ENCODE data around the gene IL12RB1. TPM values are rescaled to one million over a fixed set of nuclear protein-coding genes. Genes with fewer than 3 reads are reported as not detected.
A peak's percentile ranks its signal among the peaks of the same experiment; 100 is the strongest.

The IL12RB1 gene
- total and polyA plus RNA-seq, 7 experiments from 2014 or later: 17.6 to 110 (median 24.1) TPM

- ATAC-seq: peak; percentile 87
- Mint-ChIP-seq H3K4me3 (no peak overlapping the region), H3K4me1 (peaks cover 0 to 13% (median 0%) of the 10 kb centered on the region in 7 donors), H3K27me3 (no peaks in the 10 kb centered on the region), H3K36me3 (peaks cover 5 to 36% (median 14%) of the 10 kb centered on the region in 5 donors), H3K27ac (peak overlapping the region in 2 of 9 donors; percentile 14 to 79), H3K9me3 (no peaks in the 10 kb centered on the region)
- DNase-seq: no peak
- Histone ChIP-seq H3K27ac (ENCODE audit: low read depth, low read length) (no peak overlapping the region), H3K27me3 (ENCODE audit: control insufficient read depth in 2 of 2, insufficient read depth in 2 of 2, low read length in 2 of 2) (no peaks in the 10 kb centered on the region), H3K4me3 (ENCODE audit: low read length) (no peak overlapping the region), H3K9me3 (ENCODE audit: control insufficient read depth in 2 of 3, low read length in 3 of 3) (no peaks in the 10 kb centered on the region), H3K4me1 (ENCODE audit: control insufficient read depth in 2 of 2, insufficient read depth in 2 of 2, low read length in 2 of 2) (peaks cover 0 to 7% of the 10 kb centered on the region in 2 donors), H3K36me3 (ENCODE audit: control insufficient read depth in 2 of 3, insufficient read depth in 3 of 3, low read length in 3 of 3) (peaks cover 17 to 86% (median 26%) of the 10 kb centered on the region in 3 experiments)
- intact Hi-C loops (cut with micrococcal nuclease): no loop called here
- POLR2A ChIA-PET: interaction anchor here (1.0 to 3.5 kb wide), 2 partner anchors 9 to 24 kb away, joined by 3 to 19 read pairs; no protein-coding TSS in a partner anchor
- CTCF ChIA-PET: no interaction called here
Measured at GRCh38 chr19:18128044-18128443, 41.3 kb upstream of the IL12RB1 start.

DNA sequence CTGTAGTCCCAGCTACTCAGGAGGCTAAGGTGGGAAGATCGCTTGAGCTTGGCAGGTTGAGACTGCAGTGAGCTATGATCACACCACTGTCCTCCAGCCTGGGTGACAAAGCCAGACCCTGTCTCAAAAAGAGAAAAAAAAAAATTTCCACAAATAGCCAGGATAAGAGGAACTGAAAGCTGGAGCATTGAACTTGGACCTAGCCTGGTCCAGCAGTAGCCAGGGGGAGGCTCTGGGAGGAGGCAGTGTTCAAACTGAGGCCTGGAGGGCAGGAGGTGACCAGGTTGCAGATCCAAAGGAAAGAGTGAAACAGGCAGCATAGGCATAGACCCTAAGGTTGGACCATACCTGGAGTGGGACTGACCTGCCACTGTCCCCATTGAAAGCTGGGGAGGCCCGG, 39.4 kb upstream of the IL12RB1 start:
- Histone ChIP-seq H3K27ac (ENCODE audit: low read depth, low read length) (no peak overlapping the region), H3K9me3 (ENCODE audit: control insufficient read depth in 2 of 3, low read length in 3 of 3) (no peaks in the 10 kb centered on the region), H3K4me1 (ENCODE audit: control insufficient read depth in 2 of 2, insufficient read depth in 2 of 2, low read length in 2 of 2) (peaks cover 0 to 7% of the 10 kb centered on the region in 2 donors), H3K27me3 (ENCODE audit: control insufficient read depth in 2 of 2, insufficient read depth in 2 of 2, low read length in 2 of 2) (no peaks in the 10 kb centered on the region), H3K36me3 (ENCODE audit: control insufficient read depth in 2 of 3, insufficient read depth in 3 of 3, low read length in 3 of 3) (peaks cover 17 to 86% (median 26%) of the 10 kb centered on the region in 3 experiments), H3K4me3 (ENCODE audit: low read length) (no peak overlapping the region)
- Mint-ChIP-seq H3K9me3 (no peaks in the 10 kb centered on the region), H3K36me3 (peaks cover 5 to 32% (median 9%) of the 10 kb centered on the region in 5 donors), H3K4me3 (no peak overlapping the region), H3K27me3 (no peaks in the 10 kb centered on the region), H3K4me1 (peaks cover 0 to 13% (median 4%) of the 10 kb centered on the region in 7 donors), H3K27ac (peak overlapping the region in 5 of 9 donors; percentile 13 to 79 (median 43))
- no peak for DNase-seq
- intact Hi-C loops (cut with micrococcal nuclease): no loop called here
- ChIA-PET CTCF (interaction anchor here (0.6 kb wide), 1 partner anchor 69 kb away, joined by 3 read pairs; no protein-coding TSS in a partner anchor), POLR2A (interaction anchor here (3.5 kb wide), 1 partner anchor 7 kb away, joined by 19 read pairs; no protein-coding TSS in a partner anchor)
- peak; percentile 32 for ATAC-seq

- Mint-ChIP-seq H3K27me3 (no peaks in the 10 kb centered on the region), H3K4me3 (no peak overlapping the region), H3K36me3 (peaks cover 4 to 24% (median 7%) of the 10 kb centered on the region in 5 donors), H3K9me3 (no peaks in the 10 kb centered on the region), H3K4me1 (peaks cover 14 to 27% (median 16%) of the 10 kb centered on the region in 7 donors), H3K27ac (peak overlapping the region in 4 of 9 donors; percentile 17 to 89 (median 63))
- intact Hi-C loops (cut with micrococcal nuclease): no loop called here
- ChIA-PET CTCF (interaction anchor here (0.6 kb wide), 1 partner anchor 110 kb away, joined by 4 read pairs; no protein-coding TSS in a partner anchor), POLR2A (interaction anchor here (0.6 to 0.9 kb wide), 2 partner anchors 18 to 28 kb away, joined by 3 to 4 read pairs; no protein-coding TSS in a partner anchor)
- Histone ChIP-seq H3K4me3 (ENCODE audit: low read length) (no peak overlapping the region), H3K27ac (ENCODE audit: low read depth, low read length) (no peak overlapping the region), H3K27me3 (ENCODE audit: control insufficient read depth in 2 of 2, insufficient read depth in 2 of 2, low read length in 2 of 2) (no peaks in the 10 kb centered on the region), H3K4me1 (ENCODE audit: control insufficient read depth in 2 of 2, insufficient read depth in 2 of 2, low read length in 2 of 2) (peaks cover 13 to 18% of the 10 kb centered on the region in 2 donors), H3K36me3 (ENCODE audit: control insufficient read depth in 2 of 3, insufficient read depth in 3 of 3, low read length in 3 of 3) (peaks cover 10 to 64% (median 13%) of the 10 kb centered on the region in 3 experiments), H3K9me3 (ENCODE audit: control insufficient read depth in 2 of 3, low read length in 3 of 3) (no peaks in the 10 kb centered on the region)
- DNase-seq (no peak), ATAC-seq (no peak)
Measured at GRCh38 chr19:18123819-18124218, 37.1 kb upstream of the IL12RB1 start.

DNA sequence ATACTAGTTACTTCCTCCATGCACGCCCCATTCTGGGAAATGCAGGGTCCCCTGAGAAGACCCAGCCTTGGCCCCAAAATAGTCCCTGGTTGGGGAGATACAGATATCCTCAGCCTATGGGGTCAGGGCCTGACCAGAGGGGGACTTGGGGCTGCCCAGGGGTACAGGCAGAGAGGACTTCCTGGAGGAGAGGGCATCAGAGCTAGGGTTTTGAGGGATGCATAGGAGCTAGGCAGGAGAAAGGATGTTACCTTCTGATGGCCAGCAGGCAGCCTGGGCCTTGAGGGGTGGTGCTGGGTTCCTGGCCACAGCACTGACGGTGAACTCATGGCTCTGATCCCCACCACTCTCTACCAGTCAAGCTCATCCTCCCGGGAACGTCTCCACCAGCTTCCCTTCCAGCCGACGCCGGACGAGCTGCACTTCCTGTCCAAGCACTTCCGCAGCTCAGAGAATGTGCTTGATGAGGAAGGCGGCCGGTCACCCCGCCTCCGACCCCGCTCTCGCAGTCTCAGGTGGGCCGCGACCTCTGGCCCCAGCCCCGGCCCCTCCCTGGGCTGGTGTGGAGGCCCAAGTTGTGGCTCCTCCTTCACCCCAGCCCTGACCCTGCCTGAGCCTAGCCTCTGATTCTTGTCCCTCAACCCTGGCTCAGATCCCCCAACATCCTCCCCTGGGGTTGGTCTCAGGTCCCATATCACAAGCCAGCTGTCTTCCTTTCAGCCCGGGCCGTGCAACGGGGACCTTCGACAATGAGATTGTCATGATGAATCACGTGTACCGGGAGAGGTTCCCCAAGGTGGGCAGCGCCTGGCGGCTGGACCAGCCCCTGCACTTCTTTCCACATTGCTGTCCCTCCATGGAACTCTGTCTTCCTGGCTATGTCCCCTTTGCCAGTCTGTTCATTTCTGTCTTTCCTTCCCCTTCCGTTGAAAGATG, 36.4 kb upstream of the IL12RB1 start:
- no peak for DNase-seq
- CTCF ChIA-PET: interaction anchor here (1.9 kb wide), 1 partner anchor 10 kb away, joined by 5 read pairs; no protein-coding TSS in a partner anchor
- H3K36me3 ChIP-seq (ENCODE audit: control insufficient read depth in 2 of 3, insufficient read depth in 3 of 3, low read length in 3 of 3): peaks cover 10 to 57% (median 13%) of the 10 kb centered on the region in 3 experiments
- H3K27ac ChIP-seq (ENCODE audit: low read depth, low read length): peak overlapping the region; percentile 78
- POLR2A ChIA-PET: interaction anchor here (0.6 to 1.1 kb wide), 6 partner anchors 9 to 29 kb away, joined by 3 to 6 read pairs (median 4); no protein-coding TSS in a partner anchor
- Mint-ChIP-seq H3K4me1 (peaks cover 15 to 29% (median 20%) of the 10 kb centered on the region in 7 donors), H3K36me3 (peaks cover under 1 to 20% (median 4%) of the 10 kb centered on the region in 5 donors), H3K27ac (peak overlapping the region in 6 of 9 donors; percentile 13 to 92 (median 63)), H3K4me3 (peak overlapping the region in 1 of 10 donors; percentile 63), H3K27me3 (no peaks in the 10 kb centered on the region), H3K9me3 (no peaks in the 10 kb centered on the region)
- intact Hi-C loops (cut with micrococcal nuclease): no loop called here
- H3K4me3 ChIP-seq (ENCODE audit: low read length): no peak overlapping the region
- H3K9me3 ChIP-seq (ENCODE audit: control insufficient read depth in 2 of 3, low read length in 3 of 3): no peaks in the 10 kb centered on the region
- H3K27me3 ChIP-seq (ENCODE audit: control insufficient read depth in 2 of 2, insufficient read depth in 2 of 2, low read length in 2 of 2): no peaks in the 10 kb centered on the region
- peaks cover 17 to 21% of the 10 kb centered on the region in 2 donors for H3K4me1 ChIP-seq (ENCODE audit: control insufficient read depth in 2 of 2, insufficient read depth in 2 of 2, low read length in 2 of 2)
- ATAC-seq: no peak

DNA sequence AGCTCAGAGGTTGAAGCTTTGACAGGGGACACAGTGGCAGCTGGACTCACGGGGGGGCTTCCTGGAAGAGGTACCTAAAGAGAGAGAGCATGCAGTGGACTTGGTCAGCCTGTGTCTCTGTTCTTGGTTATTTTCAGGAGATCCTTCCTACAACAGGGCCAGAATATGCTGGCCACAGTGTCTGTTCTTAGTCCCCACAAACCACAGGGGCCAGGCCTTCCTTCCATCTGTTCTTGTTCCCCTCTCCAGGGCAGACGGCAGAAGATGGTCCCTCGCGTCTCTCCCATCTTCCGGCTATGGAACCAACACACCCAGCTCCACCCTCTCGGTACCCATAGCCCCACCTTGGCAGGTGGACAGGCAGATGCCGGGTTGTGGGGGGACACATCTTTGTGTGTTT, 35.7 kb upstream of the IL12RB1 start:
- peak overlapping the region in 6 of 9 donors; percentile 16 to 92 (median 42) for H3K27ac Mint-ChIP-seq
- peak overlapping the region in 1 of 10 donors; percentile 63 for H3K4me3 Mint-ChIP-seq
- ATAC-seq (no peak), DNase-seq (no peak)
- Histone ChIP-seq H3K36me3 (ENCODE audit: control insufficient read depth in 2 of 3, insufficient read depth in 3 of 3, low read length in 3 of 3) (peaks cover 10 to 52% (median 13%) of the 10 kb centered on the region in 3 experiments), H3K27ac (ENCODE audit: low read depth, low read length) (peak overlapping the region; percentile 78), H3K4me1 (ENCODE audit: control insufficient read depth in 2 of 2, insufficient read depth in 2 of 2, low read length in 2 of 2) (peaks cover 19% of the 10 kb centered on the region in 2 donors), H3K27me3 (ENCODE audit: control insufficient read depth in 2 of 2, insufficient read depth in 2 of 2, low read length in 2 of 2) (no peaks in the 10 kb centered on the region), H3K9me3 (ENCODE audit: control insufficient read depth in 2 of 3, low read length in 3 of 3) (no peaks in the 10 kb centered on the region), H3K4me3 (ENCODE audit: low read length) (no peak overlapping the region)
- ChIA-PET CTCF (interaction anchor here (1.9 kb wide), 1 partner anchor 9 kb away, joined by 5 read pairs; no protein-coding TSS in a partner anchor), POLR2A (interaction anchor here (0.8 to 1.1 kb wide), 3 partner anchors 10 to 29 kb away, joined by 3 to 6 read pairs (median 3); no protein-coding TSS in a partner anchor)
- no peaks in the 10 kb centered on the region for H3K9me3 Mint-ChIP-seq
- intact Hi-C loops (cut with micrococcal nuclease): no loop called here
- peaks cover 0 to 20% (median 4%) of the 10 kb centered on the region in 5 donors for H3K36me3 Mint-ChIP-seq
- peaks cover 16 to 32% (median 23%) of the 10 kb centered on the region in 7 donors for H3K4me1 Mint-ChIP-seq
- H3K27me3 Mint-ChIP-seq: no peaks in the 10 kb centered on the region

DNA sequence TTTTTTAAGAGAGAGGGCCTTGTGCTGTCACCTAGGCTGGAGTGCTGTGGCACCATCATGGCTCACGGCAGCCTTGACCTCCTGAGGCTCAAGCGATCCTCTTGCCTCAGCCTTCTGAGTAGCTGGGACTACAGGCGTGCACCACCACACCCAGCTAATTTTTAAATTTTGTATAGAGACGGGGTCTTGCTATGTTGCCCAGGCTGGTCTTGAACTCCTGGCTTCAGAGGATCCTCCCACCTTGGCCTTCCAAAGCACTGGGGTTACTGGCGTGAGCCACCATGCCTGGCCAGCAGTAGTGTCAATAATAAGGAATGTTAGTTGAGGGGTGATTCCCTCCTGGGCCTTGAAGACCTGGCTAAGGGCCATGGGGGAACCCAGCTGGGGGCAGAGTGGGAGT, 34.4 kb upstream of the IL12RB1 start:
- intact Hi-C loops (cut with micrococcal nuclease): no loop called here
- Mint-ChIP-seq H3K27me3 (no peaks in the 10 kb centered on the region), H3K9me3 (no peaks in the 10 kb centered on the region), H3K4me3 (peak overlapping the region in 1 of 10 donors; percentile 85), H3K4me1 (peaks cover 21 to 39% (median 31%) of the 10 kb centered on the region in 7 donors), H3K27ac (peak overlapping the region; percentile 33 to 99 (median 96)), H3K36me3 (peaks cover 0 to 18% (median 4%) of the 10 kb centered on the region in 5 donors)
- H3K9me3 ChIP-seq (ENCODE audit: control insufficient read depth in 2 of 3, low read length in 3 of 3): no peaks in the 10 kb centered on the region
- POLR2A ChIA-PET: no interaction called here
- H3K36me3 ChIP-seq (ENCODE audit: control insufficient read depth in 2 of 3, insufficient read depth in 3 of 3, low read length in 3 of 3): peaks cover 10 to 49% (median 13%) of the 10 kb centered on the region in 3 experiments
- DNase-seq (no peak), ATAC-seq (no peak)
- H3K4me1 ChIP-seq (ENCODE audit: control insufficient read depth in 2 of 2, insufficient read depth in 2 of 2, low read length in 2 of 2): peaks cover 22 to 24% of the 10 kb centered on the region in 2 donors
- H3K27me3 ChIP-seq (ENCODE audit: control insufficient read depth in 2 of 2, insufficient read depth in 2 of 2, low read length in 2 of 2): no peaks in the 10 kb centered on the region
- H3K4me3 ChIP-seq (ENCODE audit: low read length): no peak overlapping the region
- H3K27ac ChIP-seq (ENCODE audit: low read depth, low read length): peak overlapping the region; percentile 78
- CTCF ChIA-PET: interaction anchor here (1.4 to 1.9 kb wide), 2 partner anchors 8 to 30 kb away, joined by 5 to 6 read pairs; no protein-coding TSS in a partner anchor
